Activated CD8-positive, alpha-beta memory T cell treated with anti-CD3 and anti-CD28 coated beads for 48 hours (primary cell): ENCODE measurements around the gene RND3.

Experiments used
- DNase-seq, 3 experiments: peaks; one replicate each; pipeline ENCODE4 v3.0.0-alpha.2; 2020; ENCODE audit warnings: low read depth in 2 of 3, low spot score in 2 of 3

Gene RND3

GRCh38 chr2:150476809-150477302, 10.6 kb downstream of the RND3 start:
- DNase-seq, result no peak

GRCh38 chr2:150476286-150476685, 11.2 kb downstream of the RND3 start:
- no peak for DNase-seq

- no peak for DNase-seq
These were observed 11.8 kb downstream of the RND3 start for GRCh38 chr2:150475479-150476250.

GRCh38 chr2:150474326-150475074, 13.0 kb downstream of the RND3 start:
- no peak for DNase-seq

- no peak for DNase-seq
These were observed 13.7 kb downstream of the RND3 start for GRCh38 chr2:150473767-150474166.

- DNase-seq, result no peak
These were observed 15.0 kb downstream of the RND3 start for GRCh38 chr2:150472511-150472899.

GRCh38 chr2:150471813-150472510, 15.5 kb downstream of the RND3 start:
- no peak for DNase-seq

GRCh38 chr2:150470435-150470834, 17.0 kb downstream of the RND3 start:
- no peak for DNase-seq

- no peak for DNase-seq
These were observed 17.7 kb downstream of the RND3 start for GRCh38 chr2:150469706-150470274.

- DNase-seq, result no peak
These were observed 19.0 kb downstream of the RND3 start for GRCh38 chr2:150468350-150468960.

- no peak for DNase-seq
These were observed 19.9 kb downstream of the RND3 start for GRCh38 chr2:150467621-150467963.

GRCh38 chr2:150466741-150467620, 20.5 kb downstream of the RND3 start:
- DNase-seq, result no peak

GRCh38 chr2:150465703-150466569, 21.5 kb downstream of the RND3 start:
- DNase-seq, result no peak

GRCh38 chr2:150464986-150465385, 22.5 kb downstream of the RND3 start:
- no peak for DNase-seq

GRCh38 chr2:150464270-150464669, 23.2 kb downstream of the RND3 start:
- DNase-seq, result no peak

GRCh38 chr2:150462770-150463169, 24.7 kb downstream of the RND3 start:
- DNase-seq, result no peak

- no peak for DNase-seq
These were observed 28.2 kb downstream of the RND3 start for GRCh38 chr2:150459281-150459680.

- no peak for DNase-seq
These were observed 36.7 kb downstream of the RND3 start for GRCh38 chr2:150450765-150451164.

GRCh38 chr2:150449856-150450255, 37.6 kb downstream of the RND3 start:
- no peak for DNase-seq
